Bronchial epithelial cell (primary cell): ENCODE data around the gene PGM2. TPM values are rescaled to one million over a fixed set of nuclear protein-coding genes. Genes with fewer than 3 reads are reported as not detected.
"Not testable (repeated sequence)": the region's sequence is repeated elsewhere in the genome, so short reads cannot be mapped to it uniquely, and the experiment has no call there.

Experiments
- DNase-seq: peaks from one replicate; pipeline ENCODE4 v3.0.0-alpha.2; 2010; ENCODE audit warnings: low read depth
- FAIRE-seq: peaks from 2 replicates; lab custom pipeline; 2011; peaks lifted over from hg19 to GRCh38; lab: Jason Lieb, UNC
- H3K27me3 ChIP-seq: 2 replicates; pipeline ENCODE4 v1.5.1; 2011; ENCODE audit warnings: low read length; ENCODE audit not compliant: control insufficient read depth, insufficient read depth
- H3K36me3 ChIP-seq: 2 replicates; pipeline ENCODE4 v1.5.1; 2011; ENCODE audit warnings: low read length; ENCODE audit not compliant: control insufficient read depth, insufficient read depth
- H3K4me3 ChIP-seq: 2 replicates; pipeline ENCODE4 v1.5.1; 2011; ENCODE audit warnings: mild to moderate bottlenecking, low read depth, low read length, control low read depth
- CTCF ChIP-seq: IDR thresholded peaks from 2 replicates; pipeline ENCODE4 v1.5.1; 2011; ENCODE audit warnings: mild to moderate bottlenecking, moderate library complexity, low read length, control low read depth, inconsistent platforms; ENCODE audit not compliant: insufficient read depth, severe bottlenecking
- total RNA-seq: library from RNA; depleted of rRNA; stranded (reverse); fragments of >200 nt; gene quantifications from 2 replicates; pipeline ENCODE4 v1.2.1, GENCODE V29; 2014

PGM2 gene
- total RNA-seq, 1 donor from 2014 or later = 59.2 TPM

GRCh38 chr4:37805091-37805490, 21.4 kb upstream of the PGM2 start:
- DNase-seq (no peak), FAIRE-seq (no peak)
- no peak overlapping the region for H3K4me3 ChIP-seq
- no peaks in the 10 kb centered on the region for H3K27me3 ChIP-seq
- no peak for TF ChIP-seq CTCF
- H3K36me3 ChIP-seq = no peaks in the 10 kb centered on the region

GRCh38 chr4:37812713-37813112, 13.8 kb upstream of the PGM2 start:
- no peak overlapping the region for H3K4me3 ChIP-seq
- no peak for FAIRE-seq
- no peaks in the 10 kb centered on the region for H3K27me3 ChIP-seq
- DNase-seq = peak; percentile 25
- TF ChIP-seq CTCF = no peak
- no peaks in the 10 kb centered on the region for H3K36me3 ChIP-seq

GRCh38 chr4:37815591-37815990, 10.9 kb upstream of the PGM2 start:
- Histone ChIP-seq H3K27me3 (no peaks in the 10 kb centered on the region), H3K4me3 (no peak overlapping the region), H3K36me3 (no peaks in the 10 kb centered on the region)
- DNase-seq = no peak
- TF ChIP-seq CTCF = no peak
- FAIRE-seq = no peak

- FAIRE-seq (no peak), DNase-seq (no peak)
- no peak for TF ChIP-seq CTCF
- no peaks in the 10 kb centered on the region for H3K36me3 ChIP-seq
- H3K4me3 ChIP-seq = no peak overlapping the region
- H3K27me3 ChIP-seq = no peaks in the 10 kb centered on the region
These were observed 10.5 kb upstream of the PGM2 start for GRCh38 chr4:37816006-37816405.

GRCh38 chr4:37816719-37817118, 9.8 kb upstream of the PGM2 start:
- DNase-seq (no peak), FAIRE-seq (no peak)
- Histone ChIP-seq H3K27me3 (no peaks in the 10 kb centered on the region), H3K4me3 (no peak overlapping the region), H3K36me3 (no peaks in the 10 kb centered on the region)
- no peak for TF ChIP-seq CTCF

GRCh38 chr4:37818752-37819151, 7.7 kb upstream of the PGM2 start:
- Histone ChIP-seq H3K4me3 (no peak overlapping the region), H3K27me3 (no peaks in the 10 kb centered on the region), H3K36me3 (no peaks in the 10 kb centered on the region)
- no peak for FAIRE-seq
- DNase-seq = no peak
- TF ChIP-seq CTCF = no peak

- DNase-seq, FAIRE-seq, H3K27me3 ChIP-seq, H3K36me3 ChIP-seq, H3K4me3 ChIP-seq: not testable (repeated sequence)
These were observed 6.0 kb upstream of the PGM2 start for GRCh38 chr4:37820458-37820857.
